ENCODE data around the gene ADD2. TPM values are rescaled to one million over a fixed set of nuclear protein-coding genes. Genes with fewer than 3 reads are reported as not detected.

Gene ADD2
- total and polyA plus RNA-seq, 12 donors: 0.20 to 5.6 (median 1.9) TPM; not detected in 1

- WGBS, 4 donors: 93 to 97% (median 97%) methylated on average over 10 to 11 of the region's 11 CpGs
- no peak overlapping the region for H3K27ac ChIP-seq
- DNase-seq: peak in 2 of 7 donors; percentile 3 to 23
- H3K9me3 ChIP-seq (replicated peaks in 1 of 3): no peaks in the 10 kb centered on the region
- no peaks in the 10 kb centered on the region for H3K36me3 ChIP-seq (replicated peaks in 1 of 2)
- TF ChIP-seq POLR2A (IDR thresholded peaks at IDR 0.05) (no peak), CTCF (IDR thresholded peaks at IDR 0.05) (no peak)
- H3K4me1 ChIP-seq (replicated peaks in 1 of 2): no peaks in the 10 kb centered on the region
- H3K4me3 ChIP-seq: no peak overlapping the region
- no peaks in the 10 kb centered on the region for H3K27me3 ChIP-seq
- intact Hi-C loops (cut with DNase I): no loop called here
These were observed 93.2 kb downstream of the ADD2 start for GRCh38 chr2:70674636-70675430.

GRCh38 chr2:70673041-70673647, 94.9 kb downstream of the ADD2 start:
- no peaks in the 10 kb centered on the region for H3K27me3 ChIP-seq
- intact Hi-C loops (cut with DNase I): no loop called here
- WGBS, 4 donors: 28 to 44% (median 37%) methylated on average over 7 of the region's 7 CpGs

GRCh38 chr2:70671092-70671675, 96.8 kb downstream of the ADD2 start:
- Histone ChIP-seq H3K4me3 (no peak overlapping the region), H3K36me3 (replicated peaks in 1 of 2) (no peaks in the 10 kb centered on the region), H3K9me3 (replicated peaks in 1 of 3) (no peaks in the 10 kb centered on the region), H3K27ac (no peak overlapping the region), H3K4me1 (replicated peaks in 1 of 2) (no peaks in the 10 kb centered on the region), H3K27me3 (no peaks in the 10 kb centered on the region)
- no peak for DNase-seq
- TF ChIP-seq POLR2A (IDR thresholded peaks at IDR 0.05) (no peak), CTCF (IDR thresholded peaks at IDR 0.05) (no peak)
- intact Hi-C loops (cut with DNase I): no loop called here
- 86 to 96% (median 91%) methylated on average over 7 of the region's 7 CpGs for WGBS, 4 donors

More at GRCh38 chr2:70673041-70673647, 94.9 kb downstream of the ADD2 start:
- Histone ChIP-seq H3K9me3 (replicated peaks in 1 of 3) (no peaks in the 10 kb centered on the region), H3K36me3 (replicated peaks in 1 of 2) (no peaks in the 10 kb centered on the region), H3K4me1 (replicated peaks in 1 of 2) (no peaks in the 10 kb centered on the region), H3K4me3 (no peak overlapping the region), H3K27ac (no peak overlapping the region)
- peak in 6 of 7 donors; percentile 23 to 51 (median 36) for DNase-seq
- TF ChIP-seq CTCF (IDR thresholded peaks at IDR 0.05): no peak
- no peak for TF ChIP-seq POLR2A (IDR thresholded peaks at IDR 0.05)

- Histone ChIP-seq H3K4me3 (no peak overlapping the region), H3K27ac (no peak overlapping the region), H3K4me1 (replicated peaks in 1 of 2) (no peaks in the 10 kb centered on the region), H3K9me3 (replicated peaks in 1 of 3) (no peaks in the 10 kb centered on the region), H3K27me3 (no peaks in the 10 kb centered on the region), H3K36me3 (replicated peaks in 1 of 2) (no peaks in the 10 kb centered on the region)
- WGBS, 4 donors: 75 to 90% (median 84%) methylated on average over 2 to 3 of the region's 3 CpGs
- no peak for TF ChIP-seq CTCF (IDR thresholded peaks at IDR 0.05)
- TF ChIP-seq POLR2A (IDR thresholded peaks at IDR 0.05): no peak
- DNase-seq: no peak
- intact Hi-C loops (cut with DNase I): no loop called here
These were observed 97.4 kb downstream of the ADD2 start for GRCh38 chr2:70670626-70671025.

Measured in adrenal gland (tissue), 12 donors.